Activated T-cell treated with anti-CD3 and anti-CD28 coated beads for 4 hours (primary cell): ENCODE results near the gene BCAS1.
"Not testable (repeated sequence)": the region's sequence is repeated elsewhere in the genome, so short reads cannot be mapped to it uniquely, and the experiment has no call there.

ENCODE experiments used
- DNase-seq: peaks from one replicate; pipeline ENCODE4 v3.0.0-alpha.2; 2020

The BCAS1 gene

DNA sequence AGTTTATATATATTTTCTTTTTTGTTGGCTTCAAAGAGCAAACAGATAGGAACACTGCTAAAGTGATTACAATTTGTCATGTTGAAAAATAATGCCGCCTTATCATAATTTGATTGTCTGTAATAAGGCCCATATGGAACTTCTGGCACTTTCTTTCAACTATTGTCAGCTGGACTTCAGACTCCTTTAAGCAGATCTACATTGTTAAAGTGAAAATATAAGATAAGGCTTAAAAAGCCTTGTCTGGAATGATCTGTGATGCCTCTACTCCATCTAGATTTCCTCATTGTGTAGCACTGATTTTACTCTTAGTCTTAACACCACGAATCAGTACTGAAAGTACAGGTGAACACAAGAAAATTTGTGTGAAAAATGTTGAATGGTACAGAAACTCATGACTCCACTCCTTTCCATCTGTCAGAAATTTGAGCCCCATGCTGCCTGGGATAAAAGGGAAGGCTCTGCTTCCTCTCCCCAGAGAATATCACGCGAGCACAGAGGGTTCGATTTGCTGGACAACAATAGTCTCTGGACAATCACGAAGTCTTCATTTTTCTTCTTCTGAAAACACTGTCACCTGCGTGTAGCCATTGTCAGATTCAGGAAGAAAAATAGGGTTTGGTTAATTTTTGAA lies 56.0 kb downstream of the BCAS1 start:
- DNase-seq = no peak

DNA sequence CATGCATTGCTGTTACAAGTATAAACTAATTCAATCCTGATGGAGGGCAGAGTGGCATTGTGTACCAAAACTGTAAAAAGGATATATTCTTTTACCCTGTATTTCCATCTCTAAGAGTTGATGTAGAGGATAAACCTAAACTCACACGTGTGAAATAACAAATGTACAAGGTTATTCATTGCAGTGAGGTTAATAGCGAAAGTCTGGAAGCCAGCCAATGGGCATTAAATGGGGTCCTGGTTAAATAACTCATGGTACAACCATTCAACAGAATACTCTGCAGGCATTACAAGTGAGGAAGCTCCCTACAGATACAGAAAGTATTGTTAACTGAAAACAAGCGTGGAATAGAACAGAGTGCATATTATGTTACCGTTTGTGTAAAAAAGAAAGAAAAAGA lies 56.9 kb downstream of the BCAS1 start:
- DNase-seq = no peak

GRCh38 chr20:54011346-54011745 lies 59.0 kb downstream of the BCAS1 start:
- no peak for DNase-seq

DNA sequence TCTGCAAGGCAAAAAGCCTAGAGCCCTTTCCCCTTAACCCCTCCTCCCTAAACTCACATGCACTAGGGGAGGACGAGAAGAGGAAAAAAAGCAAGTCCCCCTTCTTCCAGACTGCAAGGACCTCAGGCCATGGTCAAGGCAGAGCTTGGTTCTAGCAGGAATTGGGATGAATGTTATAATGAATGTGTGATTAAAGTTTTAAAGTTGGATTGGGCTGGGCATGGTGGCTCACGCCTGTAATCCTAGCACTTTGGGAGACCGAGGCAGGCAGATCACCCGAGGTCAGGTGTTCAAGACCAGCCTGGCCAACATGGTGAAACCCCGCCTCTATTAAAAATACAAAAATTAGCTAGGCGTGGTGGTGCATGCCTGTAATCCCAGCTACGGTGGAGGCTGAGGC lies 64.2 kb downstream of the BCAS1 start:
- DNase-seq = not testable (repeated sequence)

DNA sequence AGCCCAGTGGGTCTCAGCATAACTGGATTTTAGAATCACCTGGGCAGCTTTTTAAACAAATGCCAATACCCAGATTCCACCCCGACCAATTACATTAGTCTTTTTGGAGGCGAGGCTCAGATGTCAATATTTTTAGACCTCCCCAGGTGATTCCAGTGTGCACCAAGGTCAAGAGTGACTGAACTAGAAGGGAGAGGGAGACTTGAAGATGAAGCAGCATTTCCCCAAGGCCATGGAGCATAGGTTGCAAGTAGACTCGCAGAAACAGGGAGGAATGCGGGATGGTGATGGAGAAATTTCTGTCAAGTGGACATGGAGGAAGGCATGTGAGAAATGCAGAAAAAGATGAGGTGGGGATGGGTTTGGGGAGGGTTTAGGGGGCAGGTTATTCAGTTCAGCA lies 64.9 kb downstream of the BCAS1 start:
- DNase-seq = no peak

DNA sequence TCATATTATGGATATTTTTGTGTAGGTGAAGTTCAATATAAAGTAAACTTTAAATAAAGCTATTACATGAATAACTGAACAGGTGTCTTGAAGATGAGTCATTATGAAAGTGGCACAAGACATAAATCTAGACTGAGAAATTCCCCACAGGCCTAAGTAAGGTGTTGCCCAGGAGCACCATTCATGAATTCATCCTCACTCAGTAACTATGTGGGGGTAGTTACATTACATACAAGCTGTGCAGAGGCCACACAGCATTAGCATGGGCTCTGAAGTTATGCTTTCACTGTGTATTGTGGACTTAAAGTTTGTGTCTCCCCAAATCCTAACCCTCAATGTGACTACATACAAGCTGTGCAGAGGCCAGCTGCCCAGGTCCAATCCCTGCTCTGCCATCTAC lies 65.9 kb downstream of the BCAS1 start:
- no peak for DNase-seq

GRCh38 chr20:54002741-54003140 lies 67.7 kb downstream of the BCAS1 start:
- no peak for DNase-seq

DNA sequence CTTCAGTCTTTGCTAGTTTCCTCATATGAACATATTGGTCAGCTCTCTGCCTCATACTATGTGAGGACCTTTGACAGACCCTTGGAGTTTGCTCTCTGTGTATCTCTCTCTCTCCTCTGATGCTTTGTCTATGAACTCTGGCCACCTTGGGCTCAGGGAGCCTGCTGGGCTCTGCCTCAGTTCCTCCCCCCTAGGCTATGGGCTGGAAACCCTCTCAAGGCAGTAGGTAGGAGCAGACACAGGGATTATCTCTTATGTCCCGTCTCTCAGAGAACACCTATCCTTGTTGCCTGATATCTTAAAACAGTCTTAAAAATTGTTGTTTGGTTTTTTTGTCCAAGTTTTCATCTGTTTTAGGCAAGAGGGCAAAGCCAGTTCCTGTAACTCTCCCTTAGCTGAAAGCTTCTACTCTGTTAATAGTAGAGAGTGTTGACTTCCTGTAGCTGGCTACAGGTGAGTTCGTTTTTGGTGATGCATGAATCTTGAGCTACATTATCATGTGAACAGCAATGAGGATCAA lies 68.3 kb downstream of the BCAS1 start:
- no peak for DNase-seq

DNA sequence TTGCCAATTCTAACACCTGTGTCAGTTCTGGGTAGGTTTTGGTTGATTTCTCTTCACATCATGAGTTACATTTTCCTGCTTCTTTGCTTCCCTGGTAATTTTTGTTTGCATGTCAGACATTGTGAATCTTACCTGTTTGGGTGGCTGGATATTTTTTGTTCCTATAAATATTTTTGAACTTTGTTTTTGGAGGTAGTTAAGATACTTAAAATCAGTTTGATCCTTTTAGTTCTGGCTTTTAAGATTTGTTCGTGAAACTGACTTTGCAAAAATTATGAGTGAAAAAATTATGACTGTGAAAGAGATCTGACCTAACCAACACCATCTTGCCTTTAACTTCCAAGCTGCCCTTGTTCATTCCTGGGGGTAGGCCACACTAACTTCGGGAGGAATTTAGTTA lies 69.5 kb downstream of the BCAS1 start:
- no peak for DNase-seq

DNA sequence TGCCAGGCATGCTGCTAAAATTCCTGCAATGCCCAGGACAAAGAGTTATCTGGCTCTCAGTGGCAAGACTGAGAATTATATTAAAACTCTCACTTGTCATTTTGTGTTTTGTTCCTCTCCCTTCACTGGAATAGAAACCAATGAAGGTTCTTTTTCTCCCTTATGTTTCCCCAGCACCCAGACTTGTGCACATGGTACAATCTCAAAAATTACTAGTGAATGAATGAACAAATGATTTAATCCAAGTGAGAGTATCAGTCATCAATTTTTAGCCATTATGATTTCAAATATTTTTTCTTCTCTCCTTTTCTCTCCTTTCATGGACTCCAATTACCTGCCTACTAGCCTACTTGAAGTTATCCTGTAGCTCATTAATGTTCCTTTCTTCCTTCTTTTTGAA lies 70.1 kb downstream of the BCAS1 start:
- no peak for DNase-seq

GRCh38 chr20:53999077-53999476 lies 71.3 kb downstream of the BCAS1 start:
- DNase-seq = no peak

DNA sequence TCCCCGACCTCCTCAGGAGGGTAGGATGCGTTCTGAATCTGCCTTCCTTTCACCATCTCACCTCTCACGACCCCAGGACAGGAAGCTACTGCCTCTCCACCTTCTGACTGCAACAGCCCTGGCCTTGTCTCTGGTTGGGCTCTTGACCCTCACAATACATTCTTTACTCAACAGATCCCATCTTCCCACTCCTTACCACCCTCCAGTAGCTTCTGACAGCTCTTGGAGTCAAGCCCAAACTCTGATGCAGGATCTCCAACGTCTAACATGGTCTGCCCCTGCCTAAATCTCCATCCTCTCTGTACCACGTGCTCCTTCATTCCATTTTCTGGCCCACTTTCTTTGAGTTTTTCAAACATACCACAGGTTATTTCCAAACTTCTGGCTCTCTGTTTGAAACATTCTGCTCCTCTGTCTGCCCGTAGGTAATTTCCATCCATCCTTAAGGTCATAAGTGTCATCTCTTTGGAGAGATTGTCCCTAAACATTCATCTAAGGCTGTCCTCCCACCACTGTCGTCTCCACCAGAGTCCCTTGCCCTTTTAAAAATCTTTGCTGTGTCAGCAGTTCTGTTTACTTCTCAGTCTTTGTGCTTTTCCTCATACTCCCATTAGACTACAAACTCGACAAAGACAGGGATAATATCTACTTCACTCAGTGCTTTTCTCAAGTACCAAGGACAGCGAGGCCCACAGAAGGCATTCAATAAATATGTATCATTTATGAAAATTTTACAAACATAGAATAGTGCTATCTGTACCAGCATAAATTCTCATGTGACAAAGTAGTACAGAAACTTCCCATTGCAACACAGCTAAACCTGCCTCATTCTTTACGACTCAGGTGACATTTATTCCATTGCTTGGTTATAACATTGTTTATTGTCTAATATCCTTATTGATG lies 73.6 kb downstream of the BCAS1 start:
- no peak for DNase-seq

- DNase-seq = no peak
These were observed 74.4 kb downstream of the BCAS1 start for GRCh38 chr20:53995949-53996348.

GRCh38 chr20:53994088-53994487 lies 76.3 kb downstream of the BCAS1 start:
- no peak for DNase-seq

DNA sequence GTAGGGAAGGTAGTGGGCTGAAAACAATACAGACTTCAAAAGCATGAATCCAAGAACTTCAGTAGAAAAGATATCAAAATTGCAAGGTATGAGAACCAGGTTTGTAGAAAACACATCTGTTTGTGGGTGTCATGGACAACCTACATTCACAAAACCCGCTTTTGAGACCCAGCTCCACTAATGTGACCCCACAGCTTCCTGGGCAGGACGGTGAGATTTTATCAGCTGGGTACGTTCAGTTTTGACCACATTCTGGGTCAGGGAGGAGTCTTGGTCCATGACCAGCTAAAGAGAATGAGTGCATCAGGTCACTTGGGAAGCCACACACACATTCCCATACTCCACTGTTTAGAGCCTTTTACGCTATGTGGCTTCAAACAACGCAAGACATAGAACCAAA lies 77.1 kb downstream of the BCAS1 start:
- DNase-seq = no peak

GRCh38 chr20:53990768-53991450 lies 79.5 kb downstream of the BCAS1 start:
- DNase-seq = no peak

DNA sequence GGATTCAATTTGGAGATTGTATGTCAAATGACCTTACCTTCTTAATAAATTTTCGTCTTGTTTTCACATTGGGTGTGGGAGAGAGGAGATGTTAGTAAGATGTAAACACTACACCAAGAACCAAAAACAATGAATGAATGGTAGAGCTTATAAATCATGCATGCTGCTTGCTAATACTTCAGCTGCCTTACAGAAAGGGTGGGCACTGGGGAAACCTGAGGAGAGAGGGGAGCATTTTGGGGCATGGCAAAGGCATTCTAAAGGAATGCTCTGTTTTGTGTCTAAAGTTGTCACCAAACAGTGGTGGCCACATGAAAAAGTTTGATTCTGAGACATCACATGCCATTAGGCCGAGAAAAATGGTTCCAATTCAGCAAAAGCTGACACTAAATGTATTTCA lies 80.4 kb downstream of the BCAS1 start:
- no peak for DNase-seq

GRCh38 chr20:53989401-53989800 lies 81.0 kb downstream of the BCAS1 start:
- DNase-seq = no peak

- DNase-seq = no peak
These were observed 84.2 kb downstream of the BCAS1 start for GRCh38 chr20:53986037-53986650.

- no peak for DNase-seq
These were observed 85.3 kb downstream of the BCAS1 start for GRCh38 chr20:53985150-53985518.

DNA sequence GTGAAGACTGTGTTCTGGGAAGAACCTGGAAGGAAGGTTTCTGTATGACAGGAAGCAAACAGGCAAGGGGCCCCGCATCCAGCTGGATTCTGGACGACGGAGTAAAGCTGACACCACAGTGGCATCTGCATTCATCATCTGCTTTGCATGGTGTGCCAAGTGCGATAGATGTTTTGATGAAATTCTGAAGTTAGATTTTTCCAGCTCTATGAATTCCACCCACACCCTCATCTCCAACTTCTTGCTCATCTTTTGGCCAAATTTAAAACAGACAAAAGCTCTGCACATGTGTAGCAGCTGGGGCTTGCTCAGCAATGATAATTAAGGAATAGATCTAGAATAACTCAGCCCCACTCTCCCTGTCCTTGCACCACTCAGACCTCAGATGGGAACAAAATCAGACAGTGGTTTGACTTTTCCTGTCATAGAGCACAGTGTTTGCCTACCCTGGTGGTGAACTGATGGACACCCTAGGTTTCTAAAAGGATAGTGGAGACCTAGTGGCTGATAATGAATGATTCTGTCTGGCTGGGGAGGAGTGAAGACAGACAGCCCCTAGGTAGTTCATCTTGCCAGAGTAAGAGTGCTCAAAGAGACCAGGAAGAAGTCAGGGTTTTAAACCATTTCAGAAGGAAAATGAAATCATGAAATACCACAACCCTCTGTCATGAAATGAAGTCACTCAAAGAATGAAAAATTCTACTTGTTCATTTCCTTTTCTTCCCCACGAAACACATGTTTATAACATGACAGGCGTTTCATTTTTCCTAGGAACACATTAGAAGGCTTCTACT lies 85.8 kb downstream of the BCAS1 start:
- no peak for DNase-seq

GRCh38 chr20:53983401-53983800 lies 87.0 kb downstream of the BCAS1 start:
- no peak for DNase-seq
